Measurements from ENCODE around the gene ZNF385B. TPM values are rescaled to one million over a fixed set of nuclear protein-coding genes. Genes with fewer than 3 reads are reported as not detected.

The ZNF385B gene
- total RNA-seq, 1 experiment from 2014 or later: 2.2 TPM

- no peak for TF ChIP-seq ATF6 (CRISPR knock-in tag; IDR thresholded peaks at IDR 0.05)
- no peak for TF ChIP-seq CBFB (CRISPR knock-in tag; IDR thresholded peaks at IDR 0.05; ENCODE audit: low read depth)
Observed at GRCh38 chr2:179741317-179741716, 120.1 kb downstream of the ZNF385B start (continued).

GRCh38 chr2:179729966-179730365 is 131.4 kb downstream of the ZNF385B start:
- ChIA-PET CTCF (no interaction called here), POLR2A (no interaction called here)
- TF ChIP-seq ZNF423 (CRISPR knock-in tag; IDR thresholded peaks at IDR 0.05) (no peak), E2F1 (CRISPR knock-in tag; IDR thresholded peaks at IDR 0.05) (no peak)
- Mint-ChIP-seq H3K27ac (no peak overlapping the region), H3K4me3 (no peak overlapping the region), H3K9me3 (no peaks in the 10 kb centered on the region), H3K36me3 (no peaks in the 10 kb centered on the region), H3K4me1 (no peaks in the 10 kb centered on the region), H3K27me3 (ENCODE audit: low read depth) (no peaks in the 10 kb centered on the region)
- ATAC-seq: no peak
- DNase-seq (ENCODE audit: low spot score): no peak

- ChIA-PET POLR2A (interaction anchor here (0.7 kb wide), 1 partner anchor 1123 kb away, joined by 3 read pairs; no protein-coding TSS in a partner anchor), CTCF (no interaction called here)
- Mint-ChIP-seq H3K27ac (no peak overlapping the region), H3K4me1 (no peaks in the 10 kb centered on the region), H3K36me3 (no peaks in the 10 kb centered on the region), H3K9me3 (no peaks in the 10 kb centered on the region), H3K27me3 (ENCODE audit: low read depth) (no peaks in the 10 kb centered on the region), H3K4me3 (no peak overlapping the region)
- DNase-seq (ENCODE audit: low spot score): no peak
- TF ChIP-seq CBFB (CRISPR knock-in tag; IDR thresholded peaks at IDR 0.05; ENCODE audit: low read depth) (no peak), ZNF219 (CRISPR knock-in tag; IDR thresholded peaks at IDR 0.05; ENCODE audit: borderline replicate concordance) (no peak), MAX (CRISPR knock-in tag; IDR thresholded peaks at IDR 0.05) (no peak), NR3C1 (CRISPR knock-in tag; conservative IDR thresholded peaks at IDR 0.05; ENCODE audit: low read depth) (no peak)
- no peak for ATAC-seq
Observed at GRCh38 chr2:179726461-179727180, 134.8 kb downstream of the ZNF385B start.

GRCh38 chr2:179724403-179724802 is 137.0 kb downstream of the ZNF385B start:
- Mint-ChIP-seq H3K27me3 (ENCODE audit: low read depth) (no peaks in the 10 kb centered on the region), H3K4me1 (peaks cover 7% of the 10 kb centered on the region), H3K4me3 (no peak overlapping the region), H3K36me3 (no peaks in the 10 kb centered on the region), H3K27ac (no peak overlapping the region), H3K9me3 (no peaks in the 10 kb centered on the region)
- no peak for TF ChIP-seq TEAD4 (CRISPR knock-in tag; IDR thresholded peaks at IDR 0.05)
- TF ChIP-seq ZNF232 (CRISPR knock-in tag; IDR thresholded peaks at IDR 0.05): no peak
- no peak for TF ChIP-seq ERG (CRISPR knock-in tag; IDR thresholded peaks at IDR 0.05)
- TF ChIP-seq SP1 (CRISPR knock-in tag; conservative IDR thresholded peaks at IDR 0.05): no peak
- TF ChIP-seq STAT6 (CRISPR knock-in tag; conservative IDR thresholded peaks at IDR 0.05; ENCODE audit: low read depth): no peak
- no peak for TF ChIP-seq HMGA2 (CRISPR knock-in tag; IDR thresholded peaks at IDR 0.05)
- no peak for TF ChIP-seq JUN (CRISPR knock-in tag; IDR thresholded peaks at IDR 0.05)
- TF ChIP-seq CREB1 (CRISPR knock-in tag; IDR thresholded peaks at IDR 0.05): no peak
- DNase-seq (ENCODE audit: low spot score): no peak
- ChIA-PET POLR2A (no interaction called here), CTCF (interaction anchor here (1.2 kb wide), 1 partner anchor 302 kb away, joined by 3 read pairs; no protein-coding TSS in a partner anchor)
- no peak for ATAC-seq
